ENCODE results near the gene SPAG8. TPM values are rescaled to one million over a fixed set of nuclear protein-coding genes. Genes with fewer than 3 reads are reported as not detected.

Gene SPAG8
- total RNA-seq, 4 donors from 2014 or later: 0.94 TPM; not detected in 3

GRCh38 chr9:35790385-35791296 lies 21.4 kb downstream of the SPAG8 start:
- peak; percentile 54 to 83 (median 60) for DNase-seq
- peaks cover 0 to 27% (median 0%) of the 10 kb centered on the region in 4 donors for H3K4me1 ChIP-seq
- H3K27me3 ChIP-seq: no peaks in the 10 kb centered on the region
- H3K4me3 ChIP-seq: peak overlapping the region; percentile 20 to 55 (median 38)
- TF ChIP-seq CTCF (IDR thresholded peaks at IDR 0.05) (peak; percentile 78 to 94 (median 87)), POLR2A (IDR thresholded peaks at IDR 0.05) (no peak)
- no peaks in the 10 kb centered on the region for H3K9me3 ChIP-seq
- peak overlapping the region in 2 of 4 donors; percentile 70 to 76 for H3K27ac ChIP-seq
- H3K36me3 ChIP-seq: no peaks in the 10 kb centered on the region

GRCh38 chr9:35790025-35790384 lies 22.1 kb downstream of the SPAG8 start:
- H3K4me3 ChIP-seq: no peak overlapping the region
- no peaks in the 10 kb centered on the region for H3K36me3 ChIP-seq
- H3K9me3 ChIP-seq: no peaks in the 10 kb centered on the region
- peaks cover 0 to 22% (median 0%) of the 10 kb centered on the region in 4 donors for H3K4me1 ChIP-seq
- DNase-seq: no peak
- TF ChIP-seq POLR2A (IDR thresholded peaks at IDR 0.05): no peak
- TF ChIP-seq CTCF (IDR thresholded peaks at IDR 0.05): no peak
- no peak overlapping the region for H3K27ac ChIP-seq
- H3K27me3 ChIP-seq: no peaks in the 10 kb centered on the region

- H3K9me3 ChIP-seq: no peaks in the 10 kb centered on the region
- no peaks in the 10 kb centered on the region for H3K27me3 ChIP-seq
- no peak overlapping the region for H3K4me3 ChIP-seq
- H3K36me3 ChIP-seq: no peaks in the 10 kb centered on the region
- peaks cover 0 to 20% (median 0%) of the 10 kb centered on the region in 4 donors for H3K4me1 ChIP-seq
- DNase-seq: no peak
- H3K27ac ChIP-seq: no peak overlapping the region
- no peak for TF ChIP-seq POLR2A (IDR thresholded peaks at IDR 0.05)
- no peak for TF ChIP-seq CTCF (IDR thresholded peaks at IDR 0.05)
Measured at GRCh38 chr9:35789541-35789940, 22.5 kb downstream of the SPAG8 start.

- TF ChIP-seq CTCF (IDR thresholded peaks at IDR 0.05): no peak
- no peak for TF ChIP-seq POLR2A (IDR thresholded peaks at IDR 0.05)
- Histone ChIP-seq H3K9me3 (no peaks in the 10 kb centered on the region), H3K27ac (no peak overlapping the region), H3K36me3 (no peaks in the 10 kb centered on the region), H3K27me3 (no peaks in the 10 kb centered on the region), H3K4me3 (no peak overlapping the region), H3K4me1 (no peaks in the 10 kb centered on the region)
- DNase-seq: no peak
Measured at GRCh38 chr9:35783418-35783817, 28.6 kb downstream of the SPAG8 start.

GRCh38 chr9:35781066-35781465 lies 31.0 kb downstream of the SPAG8 start:
- Histone ChIP-seq H3K4me1 (no peaks in the 10 kb centered on the region), H3K27me3 (no peaks in the 10 kb centered on the region), H3K27ac (no peak overlapping the region), H3K9me3 (no peaks in the 10 kb centered on the region), H3K4me3 (no peak overlapping the region), H3K36me3 (no peaks in the 10 kb centered on the region)
- TF ChIP-seq POLR2A (IDR thresholded peaks at IDR 0.05): no peak
- DNase-seq: no peak

- no peak for TF ChIP-seq POLR2A (IDR thresholded peaks at IDR 0.05)
- H3K9me3 ChIP-seq: no peaks in the 10 kb centered on the region
- no peak for DNase-seq
- no peaks in the 10 kb centered on the region for H3K27me3 ChIP-seq
- H3K36me3 ChIP-seq: no peaks in the 10 kb centered on the region
- H3K4me1 ChIP-seq: no peaks in the 10 kb centered on the region
- no peak overlapping the region for H3K4me3 ChIP-seq
- H3K27ac ChIP-seq: no peak overlapping the region
Measured at GRCh38 chr9:35778496-35778895, 33.6 kb downstream of the SPAG8 start.

All from Peyer's patch (tissue), 4 donors.